K562 (cell line): ENCODE measurements around the gene LIX1. TPM values are rescaled to one million over a fixed set of nuclear protein-coding genes. Genes with fewer than 3 reads are reported as not detected.

Experiments used
- ATAC-seq: fragments of 200-7000 bp; cut with Tn5 transposase; 3 replicates; pipeline ENCODE4 v1.9.1; 2020; ENCODE audit warnings: moderate library complexity
- BruUV-seq: library from RNA; stranded (reverse); fragments of 400-500 nt; replicated peaks from 2 replicates; lab custom pipeline; 2021; lab: Mats Ljungman, UMichigan
- CTCF ChIA-PET: fragments of 300-600 bp; formaldehyde crosslinking; extraction: SDS; loops from one replicate; lab custom pipeline; 2021; ENCODE audit warnings: low intra/inter-chr PET ratio; lab: Yijun Ruan, JAX
- POLR2A ChIA-PET: fragments of 300-600, 350-650 bp; sonication (Branson Sonifier 250); formaldehyde crosslinking; extraction: SDS; loops from one replicate; lab custom pipeline; 2021; ENCODE audit warnings: antibody characterized with exemption, inconsistent platforms; lab: Yijun Ruan, JAX
- DNase-seq, 4 experiments: peaks; one replicate each; pipeline versions ENCODE4 v3.0.0 to v3.0.0-alpha.2; 2011 to 2018; ENCODE audit warnings: low spot score in 3 of 4, mixed read lengths in 3 of 4; ENCODE audit errors: extremely low read depth in 1 of 4
- FAIRE-seq: peaks from 2 replicates; lab custom pipeline; 2011; peaks lifted over from hg19 to GRCh38; lab: Jason Lieb, UNC
- H2AFZ ChIP-seq: 2 replicates; pipeline ENCODE4 v1.6.0; 2011; ENCODE audit warnings: low read depth, low read length, control low read depth, inconsistent platforms
- H3K27ac ChIP-seq: fragments of 200-600 bp; 3 replicates; pipeline ENCODE4 v1.8.0; 2011; ENCODE audit warnings: low read depth, mild to moderate bottlenecking, control low read depth, inconsistent platforms, low read length, moderate library complexity, mixed read lengths; ENCODE audit errors: extremely low read depth
- H3K27me3 ChIP-seq, 2 experiments: fragments of 300-600 bp in 1 of 2; 2 replicates in 1 of 2; 3 replicates in 1 of 2; pipeline versions ENCODE4 v1.6.0 to v1.8.0; 2011; ENCODE audit warnings: inconsistent platforms in 2 of 2, low read length in 2 of 2, mild to moderate bottlenecking in 1 of 2, mixed read lengths in 1 of 2, moderate library complexity in 1 of 2; ENCODE audit not compliant: control insufficient read depth in 2 of 2, insufficient read depth in 2 of 2
- H3K36me3 ChIP-seq: fragments of 300-600 bp; 3 replicates; pipeline ENCODE4 v1.8.0; 2011; ENCODE audit warnings: mild to moderate bottlenecking, low read length, inconsistent platforms; ENCODE audit not compliant: control insufficient read depth, insufficient read depth
- H3K4me1 ChIP-seq, 2 experiments: fragments of 200-600 bp in 1 of 2; replicated peaks in 1 of 2; 2 replicates in 1 of 2; 3 replicates in 1 of 2; pipeline versions ENCODE4 v1.5.1 to v1.8.0; 2011; ENCODE audit warnings: inconsistent platforms in 2 of 2, low read length in 2 of 2, mild to moderate bottlenecking in 1 of 2, mixed read lengths in 1 of 2, moderate library complexity in 1 of 2; ENCODE audit not compliant: control insufficient read depth in 2 of 2, insufficient read depth in 2 of 2
- H3K4me2 ChIP-seq: 2 replicates; pipeline ENCODE4 v1.6.1; 2011; ENCODE audit warnings: low read length, control low read depth, inconsistent platforms, mixed read lengths; ENCODE audit not compliant: insufficient read depth
- H3K4me3 ChIP-seq: fragments of 200-600 bp; sonication (generic), shearing (Covaris generic); 2 replicates; pipeline ENCODE4 v1.5.1; 2016; ENCODE audit warnings: control low read depth, inconsistent platforms
- H3K79me2 ChIP-seq: fragments of 200-600 bp; 3 replicates; pipeline ENCODE4 v1.8.0; 2011; ENCODE audit warnings: low read length, inconsistent platforms; ENCODE audit not compliant: control insufficient read depth, insufficient read depth
- H3K9ac ChIP-seq, 2 experiments: 2 replicates each; pipeline versions ENCODE4 v1.6.0 to v1.6.1; 2011; ENCODE audit warnings: low read depth in 2 of 2, low read length in 2 of 2, control low read depth in 1 of 2, inconsistent platforms in 1 of 2, mild to moderate bottlenecking in 1 of 2, mixed read lengths in 1 of 2; ENCODE audit not compliant: insufficient read depth in 1 of 2
- H3K9me1 ChIP-seq: one replicate; pipeline ENCODE4 v1.6.0; 2011; ENCODE audit warnings: inconsistent platforms, mild to moderate bottlenecking, low read length, moderate library complexity; ENCODE audit not compliant: control insufficient read depth, insufficient read depth
- H3K9me3 ChIP-seq: replicated peaks from 2 replicates; pipeline ENCODE4 v1.5.1; 2011; ENCODE audit warnings: low read depth, low read length, inconsistent platforms; ENCODE audit not compliant: control insufficient read depth, insufficient read depth
- H4K20me1 ChIP-seq: replicated peaks from 2 replicates; pipeline ENCODE4 v1.6.1; 2011; ENCODE audit warnings: low read length, inconsistent platforms, mixed read lengths; ENCODE audit not compliant: control insufficient read depth, insufficient read depth
- CEBPG ChIP-seq, 3 experiments: fragments of 200-800 bp in 1 of 3; sonication (Bioruptor generic) in 1 of 3; sonication (generic) in 1 of 3; formaldehyde crosslinking in 1 of 3; IDR thresholded peaks in 2 of 3; conservative IDR thresholded peaks in 1 of 3; 2 replicates each; pipeline versions ENCODE4 v1.6.1 to v1.8.0; 2016 to 2022; ENCODE audit warnings: missing compliant biosample characterization in 2 of 3, missing genetic modification characterization in 2 of 3, mild to moderate bottlenecking in 1 of 3, missing genetic modification reagents in 1 of 3
- DIDO1 ChIP-seq: fragments of 450-650 bp; IDR thresholded peaks from 2 replicates; pipeline ENCODE4 v1.6.1; 2016; ENCODE audit warnings: low read depth, missing biosample characterization, missing genetic modification characterization
- E2F1 ChIP-seq: sonication (generic); formaldehyde crosslinking; IDR thresholded peaks from 2 replicates; pipeline ENCODE4 v1.8.1; 2023; ENCODE audit warnings: mild to moderate bottlenecking, missing genetic modification reagents, moderate library complexity
- MAFK ChIP-seq: IDR thresholded peaks from 2 replicates; pipeline ENCODE4 v1.6.1; 2011; ENCODE audit warnings: low read length, improper control_type of control experiment
- RBM25 ChIP-seq: fragments of 200-400 bp; formaldehyde crosslinking; IDR thresholded peaks from 2 replicates; pipeline ENCODE4 v1.6.1; 2018; ENCODE audit warnings: low read length, low read depth, moderate library complexity; ENCODE audit not compliant: severe bottlenecking
- WGBS: fragments of 100-300 bp; shearing (Covaris generic); methylation state at CpG from one replicate; pipeline ENCODE4 v1.1.6; 2016; ENCODE audit warnings: low coverage, mixed read lengths; ENCODE audit not compliant: insufficient coverage; ENCODE audit errors: missing lambda C conversion rate; 5-methylcytosine and 5-hydroxymethylcytosine counted together
- in situ Hi-C: fragments of 300-500 bp; cut with MboI; formaldehyde crosslinking; loops from 4 replicates; pipeline ENCODE4 v1.15.0; 2018; ENCODE audit warnings: inconsistent platforms, mixed read lengths
- intact Hi-C: fragments of 100-400 bp; cut with micrococcal nuclease; formaldehyde crosslinking; loops from 2 replicates; pipeline ENCODE4 v1.14.2; 2022
- polyA plus RNA-seq, 8 experiments: library from polyadenylated mRNA; depleted of rRNA in 4 of 8; stranded (reverse) in 5 of 8; unstranded in 3 of 8; fragments of >200 nt; fragmentation: Nextera tagmentation in 2 of 8; fragmentation: Illumina TruSeq in 1 of 8; extraction: Ambion mirVana in 2 of 8; extraction: Trizol in 1 of 8; gene quantifications; 2 replicates each; pipeline versions ENCODE4 v1.2.1 to v1.2.3, GENCODE V29; 2011 to 2014; ENCODE audit warnings: inconsistent platforms in 1 of 8, missing spikeins in 1 of 8
- total RNA-seq, 7 experiments: library from RNA; depleted of rRNA in 6 of 7; stranded (reverse); fragments of >200 nt in 6 of 7; fragmentation: Illumina TruSeq in 2 of 7; extraction: Trizol in 2 of 7; gene quantifications; 2 replicates each; pipeline versions ENCODE4 v1.2.1 to v1.2.3, GENCODE V29; 2011 to 2021; ENCODE audit warnings: low replicate concordance in 1 of 7

LIX1 gene
- total and polyA plus RNA-seq, 9 of the 15 experiments (the other 6 are each of a cell fraction or from before 2014, with no cell fraction given): 0.01 to 0.18 TPM; not detected in 7

DNA sequence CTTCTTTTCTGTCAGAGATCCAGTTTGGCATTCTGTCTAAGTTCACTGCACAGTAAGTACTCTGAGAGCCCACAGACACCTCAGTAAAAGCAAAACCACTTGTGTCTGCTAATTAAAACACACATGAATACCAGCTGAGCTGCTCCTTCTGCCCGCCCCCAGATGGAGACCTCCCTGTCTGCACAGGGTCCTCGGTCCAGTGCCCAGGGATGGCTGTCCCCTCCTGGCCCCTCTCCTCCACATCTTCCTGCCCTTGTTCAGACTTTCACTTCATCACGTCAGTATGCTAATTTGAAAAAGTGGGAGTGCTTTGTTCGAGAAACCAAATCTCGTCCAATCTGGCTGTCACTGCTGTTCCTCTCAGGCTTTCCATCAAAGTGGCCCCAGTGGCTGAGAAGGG lies 43.5 kb downstream of the LIX1 start:
- DNase-seq (no peak), FAIRE-seq (no peak), ATAC-seq (no peak)
- Histone ChIP-seq H3K9ac (no peak overlapping the region), H3K4me2 (no peak overlapping the region), H3K4me3 (no peak overlapping the region), H2AFZ (no peak overlapping the region), H3K79me2 (no peaks in the 10 kb centered on the region; the same call in 1 of the 3 replicates), H4K20me1 (no peaks in the 10 kb centered on the region), H3K36me3 (peaks cover 8% of the 10 kb centered on the region; the same call in 2 of the 3 replicates), H3K27ac (no peak overlapping the region), H3K9me1 (no peaks in the 10 kb centered on the region), H3K9me3 (no peaks in the 10 kb centered on the region), H3K27me3 (no peaks in the 10 kb centered on the region), H3K4me1 (no peaks in the 10 kb centered on the region; a peak in 1 of 5 replicates)
- BruUV-seq: no TSS peak
- CTCF ChIA-PET: no interaction called here
- 61% methylated on average over 5 of the region's 5 CpGs for WGBS
- no peak for TF ChIP-seq DIDO1 (tag)
- no peak for TF ChIP-seq E2F1 (CRISPR knock-in tag)
- TF ChIP-seq MAFK: no peak
- no peak for TF ChIP-seq RBM25
- TF ChIP-seq CEBPG (CRISPR knock-in tag; IDR thresholded peaks at IDR 0.05): no peak
- no peak for TF ChIP-seq CEBPG (tag; conservative IDR thresholded peaks at IDR 0.05 in 1 of 2, IDR thresholded peaks at IDR 0.05 in 1 of 2)
- in situ Hi-C loops: no loop called here
- POLR2A ChIA-PET: no interaction called here
- intact Hi-C loops: no loop called here
